ENCODE results near the gene LRMDA.

DNA sequence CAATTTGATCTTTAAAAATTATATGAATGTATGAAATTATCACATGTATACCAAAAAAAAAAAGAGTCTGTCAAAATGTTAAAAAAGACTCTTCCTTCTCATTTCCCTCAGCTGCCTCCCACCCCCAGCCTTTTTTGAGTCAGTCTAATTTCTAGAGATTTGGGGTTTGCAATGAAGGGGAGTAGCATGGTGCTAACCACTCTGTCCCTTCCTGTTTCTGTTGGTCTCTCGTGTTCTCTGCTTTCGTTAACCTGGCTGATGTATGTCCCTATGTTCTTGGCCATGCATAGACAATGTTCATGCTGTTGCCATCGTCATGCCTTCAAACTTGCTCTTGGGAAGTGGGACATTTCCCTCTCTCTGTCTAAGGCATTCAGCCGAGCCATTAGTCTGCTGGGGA lies 474.1 kb downstream of the LRMDA start:
- TF ChIP-seq EZH2 (IDR thresholded peaks at IDR 0.05; ENCODE audit: borderline replicate concordance, low read depth, low read length, poor library complexity, severe bottlenecking): no peak
- TF ChIP-seq, protein P1, sequence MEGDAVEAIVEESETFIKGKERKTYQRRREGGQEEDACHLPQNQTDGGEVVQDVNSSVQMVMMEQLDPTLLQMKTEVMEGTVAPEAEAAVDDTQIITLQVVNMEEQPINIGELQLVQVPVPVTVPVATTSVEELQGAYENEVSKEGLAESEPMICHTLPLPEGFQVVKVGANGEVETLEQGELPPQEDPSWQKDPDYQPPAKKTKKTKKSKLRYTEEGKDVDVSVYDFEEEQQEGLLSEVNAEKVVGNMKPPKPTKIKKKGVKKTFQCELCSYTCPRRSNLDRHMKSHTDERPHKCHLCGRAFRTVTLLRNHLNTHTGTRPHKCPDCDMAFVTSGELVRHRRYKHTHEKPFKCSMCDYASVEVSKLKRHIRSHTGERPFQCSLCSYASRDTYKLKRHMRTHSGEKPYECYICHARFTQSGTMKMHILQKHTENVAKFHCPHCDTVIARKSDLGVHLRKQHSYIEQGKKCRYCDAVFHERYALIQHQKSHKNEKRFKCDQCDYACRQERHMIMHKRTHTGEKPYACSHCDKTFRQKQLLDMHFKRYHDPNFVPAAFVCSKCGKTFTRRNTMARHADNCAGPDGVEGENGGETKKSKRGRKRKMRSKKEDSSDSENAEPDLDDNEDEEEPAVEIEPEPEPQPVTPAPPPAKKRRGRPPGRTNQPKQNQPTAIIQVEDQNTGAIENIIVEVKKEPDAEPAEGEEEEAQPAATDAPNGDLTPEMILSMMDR (conservative IDR thresholded peaks at IDR 0.05; ENCODE audit: low read depth, low read length): no peak
